GM06990 (cell line): Measurements from ENCODE around the gene UBE2M.

Experiments used
- DNase-seq: peaks from one replicate; pipeline ENCODE4 v3.0.0-alpha.2; 2011; ENCODE audit not compliant: insufficient read length; ENCODE audit errors: extremely low read depth
- H3K27me3 ChIP-seq: replicated peaks from 2 replicates; pipeline ENCODE4 v1.6.0; 2011; ENCODE audit warnings: low read length; ENCODE audit not compliant: control insufficient read depth, insufficient read depth
- H3K36me3 ChIP-seq: 2 replicates; pipeline ENCODE4 v1.5.1; 2011; ENCODE audit warnings: low read length; ENCODE audit not compliant: control insufficient read depth, insufficient read depth
- H3K4me3 ChIP-seq: replicated peaks from 2 replicates; pipeline ENCODE4 v1.5.1; 2011; ENCODE audit warnings: low read depth, mild to moderate bottlenecking, control low read depth, low read length
- CTCF ChIP-seq: IDR thresholded peaks from 2 replicates; pipeline ENCODE4 v1.5.1; 2011; ENCODE audit warnings: low read length, control low read depth, mild to moderate bottlenecking, inconsistent platforms; ENCODE audit not compliant: insufficient read depth, poor library complexity, severe bottlenecking

The UBE2M gene

GRCh38 chr19:58563823-58564222 is 5.4 kb upstream of the UBE2M start:
- Histone ChIP-seq H3K27me3 (no peaks in the 10 kb centered on the region), H3K4me3 (no peak overlapping the region), H3K36me3 (peaks cover 4% of the 10 kb centered on the region)
- TF ChIP-seq CTCF, result no peak
- DNase-seq, result no peak

- no peaks in the 10 kb centered on the region for H3K27me3 ChIP-seq
- peaks cover 4% of the 10 kb centered on the region for H3K36me3 ChIP-seq
- DNase-seq, result no peak
- TF ChIP-seq CTCF, result no peak
- peak overlapping the region; percentile 43 for H3K4me3 ChIP-seq
Observed at GRCh38 chr19:58563034-58563573, 4.7 kb upstream of the UBE2M start.

- Histone ChIP-seq H3K36me3 (peaks cover 4% of the 10 kb centered on the region), H3K4me3 (peak overlapping the region; percentile 43), H3K27me3 (no peaks in the 10 kb centered on the region)
- TF ChIP-seq CTCF, result no peak
- DNase-seq, result peak; percentile 85
Observed at GRCh38 chr19:58562122-58563033, 4.0 kb upstream of the UBE2M start.

GRCh38 chr19:58561373-58562121 is 3.1 kb upstream of the UBE2M start:
- DNase-seq, result no peak
- peak overlapping the region; percentile 43 for H3K4me3 ChIP-seq
- TF ChIP-seq CTCF, result no peak

GRCh38 chr19:58560921-58561320 is 2.5 kb upstream of the UBE2M start:
- no peak for DNase-seq
- Histone ChIP-seq H3K27me3 (no peaks in the 10 kb centered on the region), H3K36me3 (peaks cover 7% of the 10 kb centered on the region), H3K4me3 (no peak overlapping the region)
- TF ChIP-seq CTCF, result no peak

More at GRCh38 chr19:58561373-58562121, 3.1 kb upstream of the UBE2M start:
- Histone ChIP-seq H3K36me3 (peaks cover 2% of the 10 kb centered on the region), H3K27me3 (no peaks in the 10 kb centered on the region)
